Loucy (cell line): ENCODE measurements around the gene PITPNC1.

ENCODE experiments used
- EZH2phosphoT487 ChIP-seq: fragments of 200-600 bp; IDR thresholded peaks from 2 replicates; pipeline ENCODE4 v1.6.1; 2018; ENCODE audit warnings: antibody characterized with exemption, mild to moderate bottlenecking, moderate library complexity, borderline replicate concordance
- TF ChIP-seq, protein P1 (sequence below): fragments of 200-600 bp; sonication (generic); conservative IDR thresholded peaks from 2 replicates; pipeline ENCODE4 v1.5.1; 2014; ENCODE audit warnings: mild to moderate bottlenecking, antibody characterized with exemption, low read length

DNA sequence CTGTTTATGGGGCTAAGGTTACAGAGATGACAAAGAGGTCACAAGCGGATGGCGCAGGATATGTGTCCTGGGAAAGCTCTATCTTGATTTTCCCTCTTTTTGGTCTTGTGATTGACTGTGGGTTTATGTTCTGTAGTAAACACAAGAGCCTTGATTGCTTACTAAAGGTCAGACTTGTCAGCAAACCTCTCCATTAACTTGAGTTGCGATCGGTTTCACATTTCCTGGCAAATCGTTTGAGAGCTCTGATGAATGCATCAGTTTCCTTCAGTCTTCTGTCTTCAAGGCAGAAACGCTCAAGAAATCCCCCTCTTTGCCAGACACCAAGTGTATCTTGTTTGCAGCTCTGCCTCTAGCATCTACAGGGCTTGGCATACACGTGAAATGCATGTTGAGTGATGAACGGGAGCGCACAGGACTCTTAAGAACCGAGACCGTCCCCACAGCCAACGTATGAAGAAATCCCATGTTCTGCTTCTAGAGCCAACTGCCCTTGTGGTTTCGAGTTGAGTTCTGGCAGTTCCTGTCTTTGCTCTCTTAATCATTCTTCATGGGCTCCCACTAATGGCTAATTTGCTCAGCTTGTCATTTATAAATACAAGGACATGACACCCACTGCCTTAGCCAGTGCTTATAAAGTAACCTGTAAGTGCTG lies 143.3 kb downstream of the PITPNC1 start:
- TF ChIP-seq, protein P1, sequence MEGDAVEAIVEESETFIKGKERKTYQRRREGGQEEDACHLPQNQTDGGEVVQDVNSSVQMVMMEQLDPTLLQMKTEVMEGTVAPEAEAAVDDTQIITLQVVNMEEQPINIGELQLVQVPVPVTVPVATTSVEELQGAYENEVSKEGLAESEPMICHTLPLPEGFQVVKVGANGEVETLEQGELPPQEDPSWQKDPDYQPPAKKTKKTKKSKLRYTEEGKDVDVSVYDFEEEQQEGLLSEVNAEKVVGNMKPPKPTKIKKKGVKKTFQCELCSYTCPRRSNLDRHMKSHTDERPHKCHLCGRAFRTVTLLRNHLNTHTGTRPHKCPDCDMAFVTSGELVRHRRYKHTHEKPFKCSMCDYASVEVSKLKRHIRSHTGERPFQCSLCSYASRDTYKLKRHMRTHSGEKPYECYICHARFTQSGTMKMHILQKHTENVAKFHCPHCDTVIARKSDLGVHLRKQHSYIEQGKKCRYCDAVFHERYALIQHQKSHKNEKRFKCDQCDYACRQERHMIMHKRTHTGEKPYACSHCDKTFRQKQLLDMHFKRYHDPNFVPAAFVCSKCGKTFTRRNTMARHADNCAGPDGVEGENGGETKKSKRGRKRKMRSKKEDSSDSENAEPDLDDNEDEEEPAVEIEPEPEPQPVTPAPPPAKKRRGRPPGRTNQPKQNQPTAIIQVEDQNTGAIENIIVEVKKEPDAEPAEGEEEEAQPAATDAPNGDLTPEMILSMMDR = no peak
- no peak for TF ChIP-seq EZH2phosphoT487
